Retinal pigment epithelial cell (primary cell): ENCODE data around the gene SDS.

Source experiments
- DNase-seq: peaks from one replicate; pipeline ENCODE4 v3.0.0-alpha.2; 2010; ENCODE audit warnings: low read depth
- H3K4me3 ChIP-seq: 2 replicates; pipeline ENCODE4 v1.5.1; 2011; ENCODE audit warnings: mild to moderate bottlenecking, low read length, control low read depth, moderate library complexity
- CTCF ChIP-seq: conservative IDR thresholded peaks from 2 replicates; pipeline ENCODE4 v1.5.1; 2011; ENCODE audit warnings: low read depth, low read length, control low read depth, inconsistent platforms

SDS gene

GRCh38 chr12:113400362-113400761, 3.3 kb downstream of the SDS start:
- H3K4me3 ChIP-seq = no peak overlapping the region
- no peak for DNase-seq
- TF ChIP-seq CTCF = no peak

DNA sequence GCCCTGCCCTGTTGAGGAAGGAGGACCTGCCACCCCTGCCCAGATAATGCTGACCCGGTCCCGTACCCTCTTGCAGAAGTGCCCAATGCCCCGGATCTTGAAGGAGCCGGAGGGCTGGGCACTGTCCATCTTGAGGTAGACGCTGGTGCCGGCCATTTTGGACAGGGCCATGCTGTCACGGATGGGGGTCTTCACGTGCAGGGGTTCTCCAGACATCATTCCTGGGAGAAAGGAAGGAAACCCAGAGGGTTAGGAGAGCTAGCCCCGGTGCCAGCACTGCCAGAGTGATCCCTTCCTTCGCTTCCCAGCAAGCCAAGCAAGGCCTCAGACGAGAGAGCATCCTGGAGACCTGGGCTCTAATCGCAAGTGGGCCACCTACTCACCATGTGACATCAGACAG, 4.2 kb downstream of the SDS start:
- no peak for DNase-seq
- no peak overlapping the region for H3K4me3 ChIP-seq
- no peak for TF ChIP-seq CTCF

DNA sequence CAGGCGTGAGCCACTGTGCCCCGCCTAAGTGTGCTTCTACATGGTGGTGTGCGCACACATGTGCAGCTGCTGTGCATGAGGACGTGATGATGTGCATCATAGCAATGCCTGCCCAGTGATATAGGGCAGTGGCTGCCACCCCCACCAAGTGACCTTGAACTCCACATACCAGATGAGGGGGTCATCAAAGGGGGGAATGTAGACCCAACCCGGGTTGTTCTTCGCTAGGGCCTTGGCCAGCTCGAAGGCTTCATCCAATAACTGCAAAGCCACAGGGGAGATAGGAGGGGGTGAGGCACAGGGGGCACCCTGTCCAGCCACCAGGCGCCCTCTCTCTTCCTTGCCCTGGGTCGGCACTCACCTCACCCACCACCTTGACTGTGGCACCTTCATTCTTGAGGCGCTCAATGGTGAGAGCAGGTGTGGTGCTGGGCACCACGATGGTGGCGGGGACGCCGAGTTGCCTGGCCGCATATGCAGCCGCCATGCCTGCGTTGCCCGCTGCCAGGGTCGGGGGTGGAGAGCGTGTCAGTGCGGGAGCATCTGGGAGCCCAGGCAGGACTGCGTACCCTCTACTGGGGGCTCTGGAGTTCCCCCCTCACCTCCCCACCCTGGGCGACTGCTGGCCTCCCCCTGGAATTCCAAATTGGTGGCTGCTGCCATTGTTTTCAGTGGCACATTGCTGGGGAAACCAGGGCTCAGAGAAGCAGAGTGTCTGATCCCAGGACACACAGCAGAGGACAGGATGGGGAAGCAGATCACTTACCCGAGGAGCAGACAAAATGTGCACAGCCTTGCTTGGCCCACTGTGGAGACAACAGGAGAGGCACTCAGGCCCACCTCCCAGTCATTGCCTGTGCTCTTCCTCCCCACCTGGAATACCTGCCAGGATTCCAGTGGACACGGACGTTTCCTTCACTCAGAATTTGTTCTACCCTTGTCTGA, 5.1 kb downstream of the SDS start:
- TF ChIP-seq CTCF = no peak
- H3K4me3 ChIP-seq = no peak overlapping the region
- no peak for DNase-seq

GRCh38 chr12:113397497-113398197, 6.0 kb downstream of the SDS start:
- no peak for TF ChIP-seq CTCF
- no peak overlapping the region for H3K4me3 ChIP-seq
- DNase-seq = no peak

DNA sequence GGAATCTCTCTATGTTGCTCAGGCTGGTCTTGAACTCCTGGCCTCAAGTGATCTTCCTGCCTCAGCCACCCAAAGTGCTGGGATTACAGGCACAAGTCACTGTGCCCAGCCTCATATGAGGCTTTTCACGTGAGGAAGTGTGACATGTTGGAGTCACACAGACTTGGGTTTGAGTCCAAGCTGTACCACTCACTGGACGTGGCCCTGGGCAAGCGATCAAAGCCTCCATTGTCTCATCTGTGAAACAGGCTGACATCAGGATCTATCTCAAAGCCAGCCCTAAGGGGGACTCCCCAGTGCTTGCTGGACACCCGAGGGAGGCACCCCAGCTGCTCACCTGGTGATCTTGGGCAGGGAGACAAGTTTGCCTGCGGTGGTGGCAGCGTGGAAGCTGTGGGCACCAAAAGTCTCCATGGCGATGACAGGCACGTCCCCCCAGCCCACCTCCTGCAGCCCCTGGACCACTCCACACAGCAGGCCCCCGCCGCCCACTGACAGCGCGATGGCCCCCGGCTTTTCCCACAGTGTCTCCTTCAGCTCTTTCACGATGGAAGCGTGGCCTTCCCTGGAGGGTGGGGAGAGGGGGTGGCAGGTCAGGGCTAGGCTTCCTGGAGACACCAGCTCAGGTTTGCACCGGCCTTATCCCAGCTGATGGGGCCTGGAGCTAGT, 6.7 kb downstream of the SDS start:
- no peak overlapping the region for H3K4me3 ChIP-seq
- TF ChIP-seq CTCF = no peak
- no peak for DNase-seq

DNA sequence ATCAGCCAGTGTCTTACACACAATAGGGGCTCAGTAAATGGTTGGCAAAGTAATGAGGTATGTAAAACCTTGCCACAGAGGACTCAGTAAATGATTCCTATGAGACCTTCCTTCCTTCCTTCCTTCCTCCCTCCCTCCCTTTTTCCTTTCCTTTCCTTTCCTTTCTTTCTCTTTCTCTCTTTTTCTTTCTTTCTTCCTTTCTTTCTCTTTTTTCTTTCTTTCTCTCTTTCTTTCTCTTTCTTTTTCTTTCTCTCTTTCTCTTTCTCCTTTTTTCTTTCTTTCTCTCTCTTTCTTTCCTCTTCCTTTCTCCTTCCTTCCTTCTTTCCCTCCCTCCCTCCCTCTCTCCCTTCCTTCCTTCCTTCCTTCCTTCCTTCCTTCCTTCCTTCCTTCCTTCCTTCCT, 7.5 kb downstream of the SDS start:
- H3K4me3 ChIP-seq = no peak overlapping the region
- no peak for DNase-seq
- TF ChIP-seq CTCF = no peak
